SKM-1 treated with dmso at 0.1 percent for 144 hours (cell line): Measurements from ENCODE around the gene TADA2A.
"Not testable (repeated sequence)": the region's sequence is repeated elsewhere in the genome, so short reads cannot be mapped to it uniquely, and the experiment has no call there.

ENCODE experiments used
- DNase-seq: peaks from one replicate; lab custom pipeline; 2025; ENCODE audit not compliant: unreplicated experiment; lab: John Stamatoyannopoulos, UW

TADA2A gene

GRCh38 chr17:37399265-37399803, 7.4 kb upstream of the TADA2A start:
- no peak for DNase-seq

GRCh38 chr17:37400505-37400904, 6.2 kb upstream of the TADA2A start:
- no peak for DNase-seq

GRCh38 chr17:37405522-37405921, 1.2 kb upstream of the TADA2A start:
- not testable (repeated sequence) for DNase-seq

- no peak for DNase-seq
Observed at GRCh38 chr17:37405955-37406634, 591 bp upstream of the TADA2A start.

- not testable (repeated sequence) for DNase-seq
Observed at GRCh38 chr17:37408145-37408479, 1.4 kb downstream of the TADA2A start.

GRCh38 chr17:37410357-37410756, 3.7 kb downstream of the TADA2A start:
- DNase-seq = no peak

GRCh38 chr17:37413875-37414519, 7.3 kb downstream of the TADA2A start:
- no peak for DNase-seq

- DNase-seq = no peak
Observed at GRCh38 chr17:37417852-37418251, 11.2 kb downstream of the TADA2A start.

GRCh38 chr17:37422971-37423625, 16.4 kb downstream of the TADA2A start:
- DNase-seq = no peak

- no peak for DNase-seq
Observed at GRCh38 chr17:37425268-37425667, 18.6 kb downstream of the TADA2A start.

GRCh38 chr17:37429039-37429438, 22.4 kb downstream of the TADA2A start:
- no peak for DNase-seq

- no peak for DNase-seq
Observed at GRCh38 chr17:37429453-37429852, 22.8 kb downstream of the TADA2A start.

GRCh38 chr17:37430051-37430627, 23.5 kb downstream of the TADA2A start:
- DNase-seq = no peak

GRCh38 chr17:37432671-37433070, 26.0 kb downstream of the TADA2A start:
- no peak for DNase-seq

GRCh38 chr17:37438141-37438540, 31.5 kb downstream of the TADA2A start:
- no peak for DNase-seq

GRCh38 chr17:37440424-37440823, 33.7 kb downstream of the TADA2A start:
- no peak for DNase-seq

- not testable (repeated sequence) for DNase-seq
Observed at GRCh38 chr17:37441369-37442014, 34.8 kb downstream of the TADA2A start.

- DNase-seq = no peak
Observed at GRCh38 chr17:37446027-37446426, 39.3 kb downstream of the TADA2A start.

GRCh38 chr17:37447641-37448040, 41.0 kb downstream of the TADA2A start:
- no peak for DNase-seq

GRCh38 chr17:37450112-37450511, 43.4 kb downstream of the TADA2A start:
- DNase-seq = no peak

GRCh38 chr17:37457801-37458200, 51.1 kb downstream of the TADA2A start:
- not testable (repeated sequence) for DNase-seq
